ENCODE measurements around the gene PROC.
A peak's percentile ranks its signal among the peaks of the same experiment; 100 is the strongest.

The PROC gene

DNA sequence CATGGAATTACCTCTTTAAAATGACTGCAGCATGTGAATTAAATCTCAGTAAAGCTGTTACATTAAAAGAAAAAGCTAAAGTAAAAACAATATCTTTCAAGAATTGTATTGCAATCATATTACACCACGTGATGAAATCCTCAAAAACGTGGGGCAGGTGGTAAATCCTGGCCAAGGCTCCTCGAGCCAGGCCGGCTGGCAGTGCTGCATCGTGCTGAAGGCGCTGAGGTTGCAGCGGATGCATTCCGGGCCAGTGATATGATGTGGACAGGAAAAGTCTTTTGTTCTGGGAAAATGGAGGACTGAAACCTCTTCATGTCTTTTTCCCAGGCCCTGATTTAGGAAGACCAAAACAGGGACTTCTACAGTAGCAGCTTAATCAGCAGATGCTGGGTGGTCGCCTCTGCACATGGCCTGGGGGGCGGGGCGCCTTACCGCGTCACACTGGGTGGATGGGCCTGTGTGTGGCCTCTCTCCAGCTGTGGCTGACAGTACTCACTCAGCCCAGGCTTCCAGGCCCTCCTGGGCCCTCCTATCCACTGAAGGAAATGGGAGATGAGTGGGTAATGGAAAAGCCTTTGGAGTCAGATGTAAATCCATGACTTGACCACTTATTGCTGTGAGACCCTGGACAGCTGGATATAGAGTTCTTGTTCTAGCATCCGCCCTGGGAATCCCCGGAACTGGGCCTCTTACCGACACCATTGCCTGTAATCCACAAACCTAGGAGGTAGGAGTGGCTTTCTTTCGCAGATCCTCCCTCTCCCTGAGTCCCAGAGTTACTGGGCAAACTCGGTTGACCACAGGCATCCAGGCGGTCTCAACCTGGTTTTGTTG lies 45.1 kb downstream of the PROC start:
- DNase-seq, result no peak

DNA sequence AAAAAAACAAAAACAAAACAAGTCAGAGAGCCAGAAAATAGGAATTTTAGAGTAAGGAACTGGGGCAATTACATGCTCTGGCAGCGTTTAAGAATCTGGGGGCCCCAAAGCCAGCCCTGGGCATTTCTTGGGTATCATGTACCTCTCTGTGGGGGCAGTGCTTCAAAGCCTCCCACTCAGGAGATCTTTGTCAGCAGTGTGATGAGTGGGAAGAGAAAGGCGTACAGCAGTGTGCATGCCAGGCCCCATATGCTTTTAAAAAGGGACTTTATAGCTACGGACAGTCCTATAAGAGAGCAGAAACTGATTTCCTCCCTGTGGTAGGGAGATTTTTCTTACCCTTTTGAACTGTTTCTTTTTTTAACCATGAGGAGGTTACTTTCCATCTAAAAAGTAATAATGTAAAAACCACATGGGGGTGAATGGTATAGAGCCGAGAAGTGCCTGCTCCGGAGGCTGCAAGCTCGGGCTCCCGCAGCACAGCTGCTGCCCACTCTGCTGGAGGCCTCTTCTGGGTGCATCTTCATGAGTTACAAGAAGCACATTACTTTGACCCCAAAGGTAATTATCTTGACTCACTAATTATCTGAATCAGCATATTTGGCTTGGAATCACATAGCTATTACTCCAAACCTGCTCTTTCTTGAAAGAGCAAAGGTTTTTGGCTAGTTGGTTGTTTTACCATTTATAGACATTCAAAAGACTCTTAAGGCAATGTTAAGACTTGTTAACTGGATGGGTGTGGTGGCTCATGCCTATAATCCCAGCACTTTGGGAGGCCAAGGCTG lies 46.4 kb downstream of the PROC start:
- peak; percentile 26 for DNase-seq

DNA sequence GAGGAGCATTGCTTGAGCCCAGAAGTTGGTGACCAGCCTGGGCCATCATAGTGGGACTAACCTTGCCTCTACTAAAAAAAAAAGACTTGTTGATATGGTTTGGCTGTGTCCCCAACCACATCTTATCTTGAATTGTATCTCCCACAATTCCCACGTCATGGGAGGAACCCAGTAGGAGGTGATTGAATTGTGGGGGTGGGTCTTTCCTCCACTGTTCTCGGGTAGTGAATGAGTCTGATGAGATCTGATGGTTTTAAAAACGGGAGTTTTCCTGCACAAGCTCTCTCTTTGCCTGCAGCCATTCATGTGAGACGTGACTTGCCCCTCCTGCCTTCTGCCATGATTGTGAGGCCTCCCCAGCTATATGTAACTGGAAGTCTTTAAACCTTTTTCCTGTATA lies 47.0 kb downstream of the PROC start:
- DNase-seq, result peak; percentile 42

DNA sequence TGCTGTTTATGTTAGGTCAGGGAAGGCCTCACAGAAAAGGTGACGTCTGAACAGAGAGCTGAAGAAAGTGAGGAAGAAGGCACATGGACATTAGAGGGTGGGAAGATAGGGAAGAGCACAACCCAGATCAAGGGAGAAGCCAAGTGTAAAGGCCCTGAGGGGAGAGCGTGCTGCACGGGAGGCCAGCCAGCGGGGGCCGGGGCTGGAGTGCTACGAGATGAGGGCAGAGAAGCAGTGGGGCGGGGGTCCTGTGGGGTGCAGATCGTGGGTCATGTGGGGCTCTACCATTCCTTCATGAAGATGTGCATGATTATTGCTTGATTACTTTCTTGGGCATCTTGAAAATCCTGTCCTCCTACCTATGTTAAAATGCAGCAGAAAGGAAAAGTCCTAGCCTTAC lies 50.8 kb downstream of the PROC start:
- no peak for DNase-seq

DNA sequence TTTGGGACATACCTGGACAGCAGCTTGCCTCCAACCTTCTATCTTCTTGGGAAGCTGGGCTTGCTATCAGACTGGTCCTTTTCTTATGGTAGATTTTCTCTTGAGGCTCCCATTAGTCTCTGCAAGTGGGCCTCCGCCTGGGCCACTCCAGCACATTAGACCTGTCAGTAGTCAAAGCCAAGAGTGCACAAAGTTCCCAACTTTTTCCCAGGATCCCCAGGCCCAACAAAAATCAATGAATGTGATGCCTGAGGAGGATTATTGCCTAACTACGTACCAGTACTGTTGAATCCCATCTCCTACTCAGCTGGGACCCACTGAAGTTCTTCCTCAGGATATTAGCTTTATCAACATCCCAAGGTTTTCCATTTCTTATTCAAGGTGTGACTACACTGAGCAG lies 51.7 kb downstream of the PROC start:
- DNase-seq, result no peak

DNA sequence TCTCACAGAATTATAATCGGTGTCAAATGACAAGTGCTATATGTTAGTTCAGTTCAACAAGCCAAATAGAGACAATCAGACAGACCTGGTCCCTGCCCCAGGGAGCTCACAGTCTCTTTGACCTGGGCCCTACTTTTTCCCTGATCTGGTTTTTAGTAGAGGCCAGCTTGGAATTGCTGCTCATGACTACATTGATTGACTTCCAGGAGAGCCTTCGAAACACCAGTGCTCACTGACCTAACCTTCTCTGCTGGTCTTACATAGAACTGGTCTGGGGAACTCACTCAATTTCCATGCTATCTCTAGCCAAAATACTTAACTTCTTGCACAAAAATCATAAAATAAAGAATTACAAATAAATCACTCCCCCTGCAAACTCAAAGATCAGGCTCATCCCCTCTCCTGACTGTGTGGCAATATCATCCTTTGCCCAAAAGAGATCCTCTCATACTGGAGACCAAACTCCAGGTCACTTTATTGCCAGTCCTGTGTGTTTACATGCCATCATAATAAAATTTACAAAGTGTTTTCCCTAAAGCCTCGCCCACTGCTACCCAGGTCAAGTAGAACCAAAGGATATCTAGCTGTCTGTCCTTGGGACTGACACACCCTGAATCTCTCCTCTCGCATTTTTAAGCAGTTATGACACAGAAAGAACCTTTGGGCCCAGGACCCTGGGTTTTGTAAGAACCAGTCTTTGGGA lies 53.2 kb downstream of the PROC start:
- no peak for DNase-seq

DNA sequence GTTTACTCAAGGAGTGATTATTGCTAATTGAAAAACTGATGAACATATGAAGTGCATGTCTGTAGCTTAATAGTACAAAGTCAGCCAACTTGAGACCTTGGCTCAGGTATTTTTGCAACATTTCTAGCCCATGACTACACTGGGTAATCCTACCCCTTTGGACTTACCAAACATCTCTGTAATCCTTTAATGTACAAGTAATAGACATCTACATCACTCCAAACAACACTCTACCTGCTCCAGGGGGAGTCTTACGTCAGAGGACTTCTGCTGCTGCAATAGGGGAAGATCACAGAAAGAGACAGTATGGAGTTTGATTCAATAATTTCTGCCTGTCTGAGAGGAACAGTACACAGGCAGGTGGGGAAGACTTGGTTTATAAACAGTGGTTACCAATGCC lies 54.0 kb downstream of the PROC start:
- no peak for DNase-seq

DNA sequence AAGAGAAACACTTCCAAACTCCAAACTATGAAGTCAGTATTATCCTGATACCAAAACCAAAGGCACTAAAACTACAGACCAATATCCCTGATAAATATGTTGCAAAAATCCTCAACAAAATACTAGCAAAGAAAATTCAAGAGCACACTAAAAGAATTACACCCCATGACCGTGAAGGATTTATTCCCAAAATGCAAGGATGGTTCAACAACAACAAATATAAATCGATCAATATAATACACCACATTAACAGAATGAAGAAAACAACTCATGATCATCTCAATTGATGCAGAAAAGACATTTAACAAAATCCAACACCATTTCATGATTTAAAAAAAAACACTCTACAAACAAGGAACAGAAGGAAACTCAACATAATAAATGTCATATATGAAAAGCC lies 57.6 kb downstream of the PROC start:
- no peak for DNase-seq

Data from stimulated activated CD4-positive, alpha-beta T cell treated with anti-CD3 and anti-CD28 coated beads, Interleukin-15, amount 100 ng/mL, for 24 hours (primary cell).